HPDE6-E6E7 (cell line): ENCODE measurements around the gene BMI1.

Experiments
- DNase-seq: peaks from one replicate; pipeline ENCODE4 v3.0.0; 2011; ENCODE audit warnings: missing footprints; ENCODE audit errors: extremely low spot score

Gene BMI1

DNA sequence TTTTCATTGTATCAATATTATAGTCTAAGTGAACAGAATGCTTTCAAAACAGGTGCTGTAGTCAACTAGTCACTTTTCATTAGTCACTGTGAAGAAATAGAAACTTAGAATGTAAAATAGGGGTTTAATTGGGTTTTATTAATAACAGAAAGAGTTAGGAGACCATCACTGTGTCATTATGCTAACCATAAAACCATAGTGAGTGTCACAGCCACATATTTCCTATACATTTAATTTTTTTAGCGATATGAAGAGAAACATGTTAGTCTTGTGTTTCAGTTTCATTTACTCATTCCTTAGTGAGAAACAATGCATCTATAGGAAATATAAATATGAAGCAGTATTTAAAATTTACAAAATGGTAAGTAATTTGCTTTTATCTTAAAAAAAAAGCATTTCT, 46.6 kb downstream of the BMI1 start:
- DNase-seq, result no peak

DNA sequence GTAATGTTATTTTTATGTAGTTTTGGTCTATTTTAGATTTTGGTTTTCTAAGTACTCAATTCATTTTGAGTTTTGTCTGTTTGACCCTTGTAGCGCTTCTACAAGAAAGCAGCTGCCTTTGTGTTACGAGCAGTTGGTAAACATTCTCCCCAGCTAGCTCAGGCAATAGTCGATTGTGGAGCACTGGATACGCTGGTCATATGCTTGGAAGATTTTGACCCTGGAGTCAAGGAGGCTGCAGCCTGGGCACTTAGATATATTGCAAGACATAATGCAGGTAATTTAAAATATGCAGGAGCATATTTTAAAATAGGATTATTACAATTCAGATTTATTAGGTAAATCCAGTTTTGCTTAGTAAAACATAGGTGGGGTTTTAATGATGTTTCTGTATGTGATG, 47.5 kb downstream of the BMI1 start:
- no peak for DNase-seq

DNA sequence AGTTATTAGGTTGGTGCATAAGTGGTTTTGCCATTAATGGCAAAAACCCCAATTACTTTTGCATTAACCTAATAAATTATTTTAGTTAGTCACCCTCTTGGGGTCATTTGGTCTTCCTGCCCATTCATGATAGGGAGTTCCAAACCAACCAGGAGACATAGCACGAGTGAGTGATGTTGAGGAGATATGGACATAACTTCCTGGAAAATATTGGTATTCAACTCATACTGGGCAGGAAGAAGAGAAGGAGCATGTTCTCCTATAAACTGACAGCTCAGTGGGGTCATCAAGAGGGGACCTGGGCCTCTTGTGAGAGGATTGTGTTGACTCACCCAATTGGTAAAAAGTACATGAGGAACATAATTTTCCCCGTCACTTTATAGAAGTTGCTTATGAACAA, 48.1 kb downstream of the BMI1 start:
- no peak for DNase-seq

DNA sequence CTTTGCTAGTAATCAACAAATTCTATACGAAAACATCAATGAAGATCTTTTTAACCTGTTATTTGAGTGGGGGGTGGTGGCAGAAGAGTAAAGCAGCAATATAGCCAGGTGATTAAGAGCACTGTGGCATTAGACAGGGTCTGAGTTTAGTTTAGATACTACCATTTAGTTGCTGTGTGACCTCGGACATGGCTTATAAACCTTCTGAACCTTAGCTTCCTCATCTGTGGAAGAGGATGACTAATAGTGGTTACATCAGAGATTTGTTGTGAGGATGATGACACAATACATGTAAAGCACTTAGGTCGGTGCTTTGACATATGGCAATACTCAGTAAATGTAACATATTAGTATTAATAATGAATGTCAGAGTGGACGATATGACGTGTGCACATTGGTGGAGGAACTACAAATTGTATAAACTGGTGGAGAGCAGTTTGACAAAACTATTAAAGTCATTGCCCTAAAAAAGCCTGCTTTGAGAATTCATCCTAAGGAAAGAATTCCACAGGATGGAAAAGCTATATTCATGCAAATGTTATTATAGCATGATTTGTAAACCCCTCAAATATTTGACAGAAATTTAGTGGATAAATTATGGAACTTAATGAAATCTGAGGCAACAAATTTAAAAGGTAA, 48.7 kb downstream of the BMI1 start:
- no peak for DNase-seq

DNA sequence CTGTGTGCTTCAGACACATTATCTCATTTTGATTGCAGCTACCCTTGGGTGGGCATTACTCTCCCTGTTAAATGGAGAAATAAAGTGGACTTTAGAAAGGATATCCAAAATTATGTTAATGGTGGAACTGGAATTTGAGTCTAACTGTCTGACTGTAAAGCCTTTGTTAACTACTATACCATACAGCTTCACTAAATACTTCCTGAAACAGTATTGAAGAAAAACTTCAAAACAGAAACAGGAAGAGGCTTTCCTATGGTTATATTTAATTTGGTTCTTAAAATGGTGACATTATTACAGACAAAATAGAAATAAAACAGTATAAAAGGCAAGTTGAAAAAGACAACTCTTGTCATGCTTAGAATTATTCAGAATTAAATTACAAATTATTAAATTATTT, 49.4 kb downstream of the BMI1 start:
- DNase-seq, result no peak

DNA sequence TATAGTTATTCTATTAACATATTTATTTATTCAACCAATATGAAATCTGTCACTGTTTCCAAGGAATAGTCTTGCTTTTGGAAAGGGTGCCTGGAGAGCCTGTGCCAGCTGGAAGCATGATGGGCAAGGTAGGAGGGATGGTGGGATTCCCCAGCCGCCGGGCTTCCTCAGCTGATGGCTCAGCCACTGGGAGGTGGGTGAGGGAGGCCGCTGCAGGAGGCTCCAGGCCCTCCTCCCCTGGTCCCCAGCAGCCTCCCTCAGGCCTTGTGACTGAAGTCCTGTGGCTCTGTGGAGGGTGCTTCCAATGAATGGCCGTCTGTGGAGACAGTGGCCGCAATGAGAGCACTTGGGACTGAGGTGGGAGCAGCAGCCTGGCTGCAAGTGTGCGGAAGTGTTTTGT, 51.4 kb downstream of the BMI1 start:
- no peak for DNase-seq

DNA sequence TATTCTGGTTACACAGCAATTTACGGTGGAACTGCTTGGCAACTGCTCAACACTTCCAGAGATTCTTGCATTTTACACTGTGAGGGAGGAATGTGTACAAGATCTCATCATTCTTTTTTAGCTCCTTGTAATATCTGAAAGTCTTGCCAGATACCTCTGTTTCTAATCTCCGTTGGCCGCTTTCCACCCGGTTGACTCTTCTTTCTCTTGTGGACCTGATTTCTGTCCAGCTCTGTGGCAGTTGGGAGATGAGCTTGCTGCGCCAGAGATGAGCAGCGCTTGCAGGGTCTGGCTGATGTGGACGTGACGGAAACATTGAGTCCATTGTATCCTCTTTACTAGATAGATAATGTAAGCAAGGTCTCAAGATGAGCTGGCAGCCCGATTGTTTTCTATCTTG, 52.0 kb downstream of the BMI1 start:
- DNase-seq, result no peak

DNA sequence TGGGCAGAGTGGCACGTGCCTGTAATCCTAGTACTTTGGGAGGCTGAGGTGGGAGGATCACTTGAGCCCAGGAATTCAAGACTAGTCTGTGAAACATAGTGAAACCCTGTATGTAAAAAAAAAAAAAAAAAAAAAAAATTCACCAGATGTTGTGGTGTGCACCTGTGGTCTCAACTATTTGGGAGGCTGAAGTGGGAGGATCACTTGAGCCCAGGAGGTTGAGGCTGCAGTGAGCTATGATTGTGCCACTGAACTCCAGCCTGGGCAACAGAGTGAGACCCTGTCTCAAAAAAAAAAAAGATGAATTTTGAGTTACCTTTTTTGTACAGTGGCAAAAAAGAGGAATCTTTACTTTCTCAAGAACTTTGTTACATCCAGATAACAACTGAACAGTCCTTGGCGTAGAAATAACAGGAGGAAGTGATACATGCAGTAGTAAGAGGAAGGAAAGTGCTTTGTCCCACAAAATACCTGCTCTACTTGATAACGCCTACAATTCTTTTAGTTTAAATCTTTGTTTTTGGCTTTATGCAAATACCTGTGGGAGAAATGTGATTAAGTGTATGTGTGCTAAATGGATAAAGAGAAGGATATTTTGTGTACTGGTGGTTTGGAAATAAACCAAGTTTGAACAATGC, 53.7 kb downstream of the BMI1 start:
- no peak for DNase-seq

DNA sequence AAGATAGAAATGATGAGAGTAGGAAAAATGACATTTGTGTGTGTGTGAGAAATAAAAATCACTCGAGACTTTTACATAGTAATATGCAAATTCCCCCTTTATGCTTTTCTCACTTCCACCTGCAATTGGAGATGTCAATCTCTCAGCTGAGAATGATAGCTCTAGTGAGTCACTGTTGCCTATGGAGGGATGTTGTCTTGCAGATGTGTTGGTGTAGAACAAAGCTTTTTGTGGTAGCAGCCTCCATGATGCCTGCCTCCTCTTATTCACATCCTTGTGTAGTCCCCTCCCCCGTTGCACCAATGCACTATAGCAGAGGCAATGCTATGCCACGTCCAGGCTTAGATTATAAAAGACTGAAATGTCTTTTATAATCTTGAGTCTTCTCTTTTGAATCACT, 58.2 kb downstream of the BMI1 start:
- no peak for DNase-seq
